Epithelial cell of esophagus (primary cell): Measurements from ENCODE around the gene CEP20.
"Not testable (repeated sequence)": the region's sequence is repeated elsewhere in the genome, so short reads cannot be mapped to it uniquely, and the experiment has no call there.

ENCODE experiments used
- DNase-seq: peaks from one replicate; pipeline ENCODE4 v3.0.0; 2010; ENCODE audit warnings: low read depth
- H3K4me3 ChIP-seq: 2 replicates; pipeline ENCODE4 v1.5.1; 2011; ENCODE audit warnings: mild to moderate bottlenecking, low read length, control low read depth
- CTCF ChIP-seq: IDR thresholded peaks from 2 replicates; pipeline ENCODE4 v1.5.1; 2011; ENCODE audit warnings: low read depth, mild to moderate bottlenecking, low read length, control low read depth, inconsistent platforms; ENCODE audit not compliant: insufficient read depth; ENCODE audit errors: missing control alignments

CEP20 gene

DNA sequence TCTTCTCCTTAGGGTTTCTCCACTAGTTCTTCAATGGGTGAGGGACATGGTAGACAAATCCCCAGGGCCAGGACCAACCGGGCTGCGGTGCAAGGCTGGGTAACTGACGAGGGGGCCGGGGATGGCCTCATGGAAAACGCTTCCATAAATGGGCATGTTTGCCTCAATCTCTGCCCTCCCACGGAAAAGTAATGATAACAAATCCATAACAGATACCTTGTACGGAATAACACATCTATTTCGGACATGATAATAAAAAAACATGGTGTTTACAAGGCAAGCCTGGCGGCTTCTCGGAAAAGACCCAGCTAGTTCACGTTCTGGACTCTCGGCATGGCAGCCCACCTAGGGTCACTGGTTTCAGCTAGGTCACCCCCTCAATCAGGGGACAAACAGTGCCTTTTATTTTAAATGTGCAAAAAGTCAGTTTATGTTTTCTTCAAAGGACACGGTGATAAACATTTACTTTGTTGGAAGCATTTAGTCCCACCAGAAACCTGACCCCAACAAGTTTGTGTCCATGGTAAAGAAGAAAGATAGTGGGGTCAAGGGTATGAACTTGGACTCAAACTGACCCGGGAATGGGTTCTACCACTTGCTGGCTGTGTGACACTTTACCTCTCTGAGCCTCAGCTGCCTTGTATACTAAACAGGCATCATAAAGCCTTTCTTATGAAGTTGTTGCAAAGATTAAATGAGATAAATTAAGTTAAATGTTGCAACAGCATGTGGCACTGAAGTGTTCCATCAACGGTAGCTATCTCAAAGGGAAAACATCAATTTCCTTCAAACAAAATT is 33.3 kb downstream of the CEP20 start:
- no peak for DNase-seq
- no peak overlapping the region for H3K4me3 ChIP-seq
- TF ChIP-seq CTCF, result no peak

GRCh38 chr16:15854061-15854460 is 34.3 kb downstream of the CEP20 start:
- H3K4me3 ChIP-seq, result no peak overlapping the region
- no peak for TF ChIP-seq CTCF
- no peak for DNase-seq

DNA sequence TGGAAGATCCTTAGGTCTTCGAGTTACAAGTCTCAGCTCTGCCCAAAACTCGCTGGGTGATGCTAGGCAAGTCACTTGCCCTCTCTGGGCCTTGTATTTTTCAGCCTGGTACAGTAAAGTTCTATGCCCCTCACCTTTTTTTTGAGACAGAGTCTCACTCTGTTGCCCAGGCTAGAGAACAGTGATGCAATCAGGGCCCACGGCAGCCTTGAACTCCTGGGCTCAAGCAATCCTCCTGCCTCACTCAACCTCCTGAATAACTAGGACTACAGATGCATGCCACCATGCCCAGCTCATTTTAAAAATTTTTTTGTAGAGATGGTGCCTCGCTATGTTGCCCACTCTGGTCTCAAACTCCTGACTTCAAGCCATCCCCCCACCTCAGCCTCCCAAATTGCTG is 35.4 kb downstream of the CEP20 start:
- no peak overlapping the region for H3K4me3 ChIP-seq
- TF ChIP-seq CTCF, result no peak
- no peak for DNase-seq

- not testable (repeated sequence) for DNase-seq, H3K4me3 ChIP-seq
These were observed 37.8 kb downstream of the CEP20 start for GRCh38 chr16:15850555-15850954.

DNA sequence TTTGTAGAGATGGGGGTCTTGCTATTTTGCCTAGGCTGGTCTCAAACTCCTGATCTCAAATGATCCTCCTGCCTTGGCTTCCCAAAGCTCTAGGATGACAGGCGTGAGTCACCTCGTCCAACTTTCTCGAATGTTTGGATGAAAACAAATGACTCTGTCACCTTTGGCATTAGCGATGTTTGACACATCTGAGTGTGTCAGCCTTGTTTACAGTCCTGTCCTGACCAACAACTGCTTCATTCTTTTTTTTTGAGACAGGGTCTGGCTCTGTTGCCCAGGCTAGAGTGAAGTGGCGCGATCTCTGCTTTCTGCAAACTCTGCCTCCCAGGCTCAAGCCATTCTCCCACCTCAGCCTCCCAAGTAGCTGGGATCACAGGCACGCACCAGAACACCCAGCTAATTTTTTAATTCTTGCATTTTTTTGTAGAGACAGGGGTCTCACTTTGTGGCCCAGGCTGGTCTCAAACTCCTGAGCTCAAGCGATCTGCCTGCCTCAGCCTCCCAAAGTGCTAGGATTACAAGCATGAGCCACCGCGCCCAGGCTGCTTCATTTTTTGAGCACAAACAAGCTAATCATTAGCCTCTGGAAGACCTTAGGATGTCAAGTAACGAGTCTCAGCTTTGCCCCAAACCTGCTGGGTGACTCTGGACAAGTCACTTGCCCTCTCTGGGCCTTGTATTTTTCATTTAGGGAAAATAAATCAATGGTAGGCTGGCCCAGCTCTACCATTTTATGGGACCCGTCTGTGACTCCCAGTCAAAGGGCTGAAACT is 39.0 kb downstream of the CEP20 start:
- no peak overlapping the region for H3K4me3 ChIP-seq
- no peak for TF ChIP-seq CTCF
- peak; percentile 10 for DNase-seq

- no peak for TF ChIP-seq CTCF
- DNase-seq, result no peak
- no peak overlapping the region for H3K4me3 ChIP-seq
These were observed 40.7 kb downstream of the CEP20 start for GRCh38 chr16:15847611-15848175.

GRCh38 chr16:15846510-15846909 is 41.9 kb downstream of the CEP20 start:
- no peak overlapping the region for H3K4me3 ChIP-seq
- TF ChIP-seq CTCF, result no peak
- DNase-seq, result no peak
